ENCODE results near the gene FAM234A.

The FAM234A gene

GRCh38 chr16:287981-288920, 53.6 kb downstream of the FAM234A start:
- DNase-seq (ENCODE audit: low spot score): no peak
- no peak overlapping the region for H3K27ac ChIP-seq
- TF ChIP-seq, protein P1, sequence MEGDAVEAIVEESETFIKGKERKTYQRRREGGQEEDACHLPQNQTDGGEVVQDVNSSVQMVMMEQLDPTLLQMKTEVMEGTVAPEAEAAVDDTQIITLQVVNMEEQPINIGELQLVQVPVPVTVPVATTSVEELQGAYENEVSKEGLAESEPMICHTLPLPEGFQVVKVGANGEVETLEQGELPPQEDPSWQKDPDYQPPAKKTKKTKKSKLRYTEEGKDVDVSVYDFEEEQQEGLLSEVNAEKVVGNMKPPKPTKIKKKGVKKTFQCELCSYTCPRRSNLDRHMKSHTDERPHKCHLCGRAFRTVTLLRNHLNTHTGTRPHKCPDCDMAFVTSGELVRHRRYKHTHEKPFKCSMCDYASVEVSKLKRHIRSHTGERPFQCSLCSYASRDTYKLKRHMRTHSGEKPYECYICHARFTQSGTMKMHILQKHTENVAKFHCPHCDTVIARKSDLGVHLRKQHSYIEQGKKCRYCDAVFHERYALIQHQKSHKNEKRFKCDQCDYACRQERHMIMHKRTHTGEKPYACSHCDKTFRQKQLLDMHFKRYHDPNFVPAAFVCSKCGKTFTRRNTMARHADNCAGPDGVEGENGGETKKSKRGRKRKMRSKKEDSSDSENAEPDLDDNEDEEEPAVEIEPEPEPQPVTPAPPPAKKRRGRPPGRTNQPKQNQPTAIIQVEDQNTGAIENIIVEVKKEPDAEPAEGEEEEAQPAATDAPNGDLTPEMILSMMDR (IDR thresholded peaks at IDR 0.05): no peak
- H3K4me3 ChIP-seq: no peak overlapping the region

DNA sequence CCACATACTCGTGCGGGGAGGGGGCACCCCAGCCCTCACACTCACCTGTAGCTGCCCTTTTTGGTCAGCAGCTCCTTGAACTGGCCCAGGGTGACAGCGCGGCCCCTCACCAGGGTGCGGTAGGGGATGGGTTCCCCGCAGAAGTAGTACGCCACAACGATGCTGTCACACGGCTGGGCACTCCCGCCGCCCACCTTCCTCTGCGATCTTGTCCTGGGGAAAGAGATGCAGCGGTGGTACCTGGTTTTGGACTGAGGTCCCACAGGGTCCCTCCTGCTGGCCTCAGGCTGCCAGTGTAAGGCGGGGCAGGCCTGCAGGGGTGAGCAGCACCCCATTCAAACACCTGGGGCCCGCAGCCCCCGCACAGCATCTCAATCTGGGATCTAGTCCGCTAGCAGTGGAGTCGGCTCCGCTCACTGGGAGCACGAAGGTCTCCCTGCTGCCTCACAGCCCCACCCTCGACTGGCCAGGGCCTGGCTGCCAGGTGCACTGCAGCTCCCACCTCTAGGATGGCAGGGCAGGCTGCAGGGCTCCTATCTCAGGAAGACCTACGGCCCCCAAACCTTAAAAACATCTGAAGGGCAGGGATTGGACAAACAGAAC, 54.9 kb downstream of the FAM234A start:
- H3K4me3 ChIP-seq: no peak overlapping the region
- TF ChIP-seq, protein P1 (IDR thresholded peaks at IDR 0.05): no peak
- H3K27ac ChIP-seq: no peak overlapping the region
- DNase-seq (ENCODE audit: low spot score): no peak

DNA sequence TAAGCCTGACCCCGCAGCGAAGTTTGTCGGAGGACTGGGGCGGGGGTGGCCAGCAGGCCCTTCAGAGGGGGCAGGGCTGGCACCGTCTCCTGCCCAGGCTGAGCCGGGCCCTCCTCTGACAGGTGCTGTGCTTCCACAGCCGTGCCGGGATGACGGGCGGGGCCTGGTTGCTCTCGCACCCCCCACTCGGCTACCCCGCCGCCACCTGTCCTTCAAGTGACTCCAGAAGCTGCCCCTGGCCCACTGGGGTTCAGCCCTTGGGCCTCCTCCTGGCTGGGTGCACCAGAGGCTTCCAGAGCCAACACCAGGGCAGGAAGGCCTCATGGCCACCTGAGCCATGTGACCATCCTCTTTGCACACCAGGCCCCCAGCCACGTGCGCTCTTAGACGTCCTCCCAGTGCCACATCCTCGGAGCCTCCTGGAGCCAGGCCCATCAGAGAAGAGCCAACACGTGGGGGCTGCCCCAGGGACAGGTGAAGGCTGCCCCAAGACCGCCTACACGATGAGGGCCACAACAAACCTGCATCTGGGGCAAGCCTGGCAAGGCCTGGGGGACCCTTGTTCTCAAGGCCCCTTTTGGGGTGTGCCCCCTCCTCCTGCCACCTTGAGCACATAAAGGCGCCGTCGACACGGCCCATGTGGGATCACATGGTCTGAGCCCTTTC, 55.5 kb downstream of the FAM234A start:
- Histone ChIP-seq H3K27ac (no peak overlapping the region), H3K4me3 (no peak overlapping the region)
- no peak for DNase-seq (ENCODE audit: low spot score)
- TF ChIP-seq, protein P1 (IDR thresholded peaks at IDR 0.05): no peak

DNA sequence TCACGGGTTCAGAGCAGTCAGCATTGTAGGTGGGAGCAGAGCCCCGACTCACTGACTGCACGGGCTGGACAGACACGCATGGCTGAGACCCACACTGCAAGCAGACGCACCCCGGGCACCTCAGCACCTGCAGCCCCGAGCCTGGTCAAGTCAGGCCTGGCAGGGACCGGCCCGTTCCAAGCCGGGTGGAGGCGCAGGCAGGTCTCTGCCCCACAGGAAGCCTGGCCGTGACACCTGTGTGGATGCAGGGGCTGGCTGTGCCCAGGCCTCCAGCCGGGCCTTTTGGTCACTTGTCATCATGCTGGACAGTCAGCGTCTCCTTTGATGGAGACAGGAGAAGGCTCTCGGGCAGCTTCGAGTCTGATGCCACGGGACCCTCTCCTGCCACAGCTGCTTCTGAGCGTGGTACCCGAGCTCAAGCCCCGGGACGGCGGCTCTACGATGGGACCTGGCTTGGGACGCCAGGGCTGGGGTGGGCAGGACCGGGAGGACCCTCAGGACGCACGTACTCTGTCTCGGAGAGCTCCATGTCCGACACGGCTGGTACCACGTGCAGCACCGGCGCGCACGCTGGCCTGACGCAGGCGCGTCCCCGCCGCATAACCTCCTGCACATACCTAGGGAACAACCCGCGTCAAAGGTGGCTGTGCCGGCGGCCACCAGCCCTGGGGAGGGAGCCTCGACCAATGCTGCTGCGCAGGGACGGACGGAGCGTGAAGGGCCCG, 56.2 kb downstream of the FAM234A start:
- no peak for DNase-seq (ENCODE audit: low spot score)
- Histone ChIP-seq H3K27ac (no peak overlapping the region), H3K4me3 (no peak overlapping the region)
- TF ChIP-seq, protein P1 (IDR thresholded peaks at IDR 0.05): no peak

- no peak for DNase-seq (ENCODE audit: low spot score)
- Histone ChIP-seq H3K27ac (no peak overlapping the region), H3K4me3 (no peak overlapping the region)
- TF ChIP-seq, protein P1 (IDR thresholded peaks at IDR 0.05): no peak
These were observed 56.9 kb downstream of the FAM234A start for GRCh38 chr16:291539-291938.

DNA sequence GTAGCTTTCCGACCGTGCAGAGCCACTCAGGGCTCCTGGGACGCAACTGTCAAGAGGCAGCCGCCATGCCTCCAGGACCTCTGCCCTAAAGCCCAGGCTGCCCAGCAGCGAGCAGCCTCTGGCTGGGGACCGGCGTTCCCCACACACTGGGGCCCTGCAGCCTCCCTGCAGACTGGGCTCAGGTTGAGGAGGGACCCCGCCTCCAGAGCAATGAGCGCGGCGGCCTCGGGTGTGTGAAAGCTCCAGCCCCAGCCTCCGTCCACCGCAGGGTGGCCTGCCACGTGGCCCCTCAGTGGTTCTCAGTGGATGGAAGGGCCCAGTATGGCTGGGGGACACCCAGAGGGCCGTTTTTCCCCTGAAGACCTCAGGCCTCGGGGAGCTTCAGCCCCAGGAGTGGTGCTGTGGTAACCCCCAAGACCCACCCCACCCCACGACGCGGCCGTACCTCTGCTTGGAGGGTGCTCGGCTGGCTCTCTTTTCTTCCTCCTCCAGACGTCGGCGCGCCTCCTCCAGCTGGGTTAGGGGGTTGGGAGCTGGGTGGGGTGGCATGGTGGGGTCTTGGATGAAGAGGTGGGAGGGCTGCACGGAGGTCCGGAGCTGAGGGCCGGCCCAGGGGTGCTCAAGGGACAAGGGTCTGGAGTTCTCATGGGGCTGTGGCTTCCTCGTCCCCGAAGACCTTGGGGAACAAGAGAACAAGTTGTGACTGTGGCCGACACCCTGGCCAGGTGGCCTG, 58.6 kb downstream of the FAM234A start:
- TF ChIP-seq, protein P1 (IDR thresholded peaks at IDR 0.05): no peak
- H3K27ac ChIP-seq: no peak overlapping the region

More for the DNA sequence above, 58.6 kb downstream of the FAM234A start:
- H3K4me3 ChIP-seq: no peak overlapping the region
- DNase-seq (ENCODE audit: low spot score): no peak

Measured in coronary artery (tissue), 2 donors.